Lower lobe of right lung (tissue), 2 donors: ENCODE data around the gene SYNGAP1. TPM values are rescaled to one million over a fixed set of nuclear protein-coding genes. Genes with fewer than 3 reads are reported as not detected.
A peak's percentile ranks its signal among the peaks of the same experiment; 100 is the strongest.

ENCODE experiments used
- ATAC-seq, 2 donors: fragments of 200-7000 bp; cut with Tn5 transposase; one replicate each; pipeline ENCODE4 v1.9.1; 2020 to 2022; ENCODE audit warnings: mild to moderate bottlenecking in 2 of 2, moderate library complexity in 2 of 2
- DNase-seq: peaks from one replicate; pipeline ENCODE4 v3.0.0-alpha.2; 2020
- H3K27ac ChIP-seq: fragments of 200-600 bp; one replicate; pipeline ENCODE4 v1.8.0; 2022
- H3K27me3 ChIP-seq: fragments of 200-600 bp; one replicate; pipeline ENCODE4 v1.8.0; 2022; ENCODE audit warnings: low read depth
- H3K36me3 ChIP-seq: fragments of 200-600 bp; one replicate; pipeline ENCODE4 v1.8.0; 2022; ENCODE audit warnings: mild to moderate bottlenecking
- H3K4me1 ChIP-seq: fragments of 200-600 bp; one replicate; pipeline ENCODE4 v1.8.0; 2022
- H3K4me3 ChIP-seq: fragments of 200-600 bp; one replicate; pipeline ENCODE4 v1.8.0; 2022; ENCODE audit warnings: mild to moderate bottlenecking
- H3K9me3 ChIP-seq: fragments of 200-600 bp; one replicate; pipeline ENCODE4 v1.8.0; 2022
- intact Hi-C: fragments of 100-400 bp; cut with DNase I; formaldehyde crosslinking; loops from one replicate; pipeline ENCODE4 v1.11.0; 2022
- total RNA-seq: library from RNA; stranded (reverse); fragmentation: NEBNext Ultra II Directional; extraction: Animal tissue kit (Norgen Biotek cat#: 25700); gene quantifications from one replicate; pipeline ENCODE4 v1.2.1, GENCODE V29; 2021
- TF ChIP-seq, protein P1 (sequence below): fragments of 200-600 bp; IDR thresholded peaks from one replicate; pipeline ENCODE4 v1.8.0; 2022; ENCODE audit warnings: antibody characterized with exemption, mild to moderate bottlenecking
- donor health status: DM: no; HTN: yes; CAD: no; lungs with severe emphysema.

Gene SYNGAP1
- total RNA-seq, 1 donor from 2014 or later = 21.6 TPM

DNA sequence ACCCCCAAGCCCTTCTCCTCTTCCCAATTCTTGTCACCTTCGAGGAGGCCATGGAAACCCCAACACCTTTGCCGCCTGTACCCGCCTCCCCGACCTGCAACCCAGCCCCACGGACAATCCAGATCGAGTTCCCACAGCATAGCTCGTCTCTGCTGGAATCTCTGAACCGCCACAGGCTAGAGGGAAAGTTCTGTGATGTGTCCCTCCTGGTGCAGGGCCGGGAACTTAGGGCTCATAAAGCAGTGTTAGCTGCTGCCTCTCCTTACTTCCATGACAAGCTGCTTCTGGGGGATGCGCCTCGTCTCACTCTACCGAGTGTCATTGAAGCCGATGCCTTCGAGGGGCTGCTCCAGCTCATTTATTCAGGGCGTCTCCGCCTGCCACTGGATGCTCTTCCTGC lies 35.2 kb downstream of the SYNGAP1 start:
- TF ChIP-seq, protein P1, sequence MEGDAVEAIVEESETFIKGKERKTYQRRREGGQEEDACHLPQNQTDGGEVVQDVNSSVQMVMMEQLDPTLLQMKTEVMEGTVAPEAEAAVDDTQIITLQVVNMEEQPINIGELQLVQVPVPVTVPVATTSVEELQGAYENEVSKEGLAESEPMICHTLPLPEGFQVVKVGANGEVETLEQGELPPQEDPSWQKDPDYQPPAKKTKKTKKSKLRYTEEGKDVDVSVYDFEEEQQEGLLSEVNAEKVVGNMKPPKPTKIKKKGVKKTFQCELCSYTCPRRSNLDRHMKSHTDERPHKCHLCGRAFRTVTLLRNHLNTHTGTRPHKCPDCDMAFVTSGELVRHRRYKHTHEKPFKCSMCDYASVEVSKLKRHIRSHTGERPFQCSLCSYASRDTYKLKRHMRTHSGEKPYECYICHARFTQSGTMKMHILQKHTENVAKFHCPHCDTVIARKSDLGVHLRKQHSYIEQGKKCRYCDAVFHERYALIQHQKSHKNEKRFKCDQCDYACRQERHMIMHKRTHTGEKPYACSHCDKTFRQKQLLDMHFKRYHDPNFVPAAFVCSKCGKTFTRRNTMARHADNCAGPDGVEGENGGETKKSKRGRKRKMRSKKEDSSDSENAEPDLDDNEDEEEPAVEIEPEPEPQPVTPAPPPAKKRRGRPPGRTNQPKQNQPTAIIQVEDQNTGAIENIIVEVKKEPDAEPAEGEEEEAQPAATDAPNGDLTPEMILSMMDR = no peak
- intact Hi-C loops = no loop called here
- Histone ChIP-seq H3K4me1 (peaks cover 21% of the 10 kb centered on the region), H3K9me3 (no peaks in the 10 kb centered on the region), H3K27me3 (no peaks in the 10 kb centered on the region), H3K4me3 (peak overlapping the region; percentile 92), H3K36me3 (peaks cover 21% of the 10 kb centered on the region), H3K27ac (peak overlapping the region; percentile 83)
- DNase-seq = no peak
- ATAC-seq = no peak

DNA sequence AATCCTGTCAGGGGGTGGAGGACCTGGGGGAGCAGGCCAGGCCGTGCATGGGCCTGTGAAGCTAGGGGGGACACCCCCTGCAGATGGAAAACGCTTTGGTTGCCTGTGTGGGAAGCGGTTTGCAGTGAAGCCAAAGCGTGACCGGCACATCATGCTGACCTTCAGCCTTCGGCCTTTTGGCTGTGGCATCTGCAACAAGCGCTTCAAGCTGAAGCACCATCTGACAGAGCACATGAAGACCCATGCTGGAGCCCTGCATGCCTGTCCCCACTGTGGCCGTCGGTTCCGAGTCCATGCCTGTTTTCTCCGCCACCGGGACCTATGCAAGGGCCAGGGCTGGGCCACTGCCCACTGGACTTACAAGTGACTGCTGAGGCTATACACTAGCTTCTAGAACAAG lies 36.3 kb downstream of the SYNGAP1 start:
- no peaks in the 10 kb centered on the region for H3K27me3 ChIP-seq
- peaks cover 21% of the 10 kb centered on the region for H3K36me3 ChIP-seq
- TF ChIP-seq, protein P1 = no peak
- ATAC-seq = no peak
- intact Hi-C loops = no loop called here
- H3K27ac ChIP-seq = no peak overlapping the region
- no peak overlapping the region for H3K4me3 ChIP-seq
- DNase-seq = no peak
- H3K4me1 ChIP-seq = peaks cover 19% of the 10 kb centered on the region
- H3K9me3 ChIP-seq = no peaks in the 10 kb centered on the region

DNA sequence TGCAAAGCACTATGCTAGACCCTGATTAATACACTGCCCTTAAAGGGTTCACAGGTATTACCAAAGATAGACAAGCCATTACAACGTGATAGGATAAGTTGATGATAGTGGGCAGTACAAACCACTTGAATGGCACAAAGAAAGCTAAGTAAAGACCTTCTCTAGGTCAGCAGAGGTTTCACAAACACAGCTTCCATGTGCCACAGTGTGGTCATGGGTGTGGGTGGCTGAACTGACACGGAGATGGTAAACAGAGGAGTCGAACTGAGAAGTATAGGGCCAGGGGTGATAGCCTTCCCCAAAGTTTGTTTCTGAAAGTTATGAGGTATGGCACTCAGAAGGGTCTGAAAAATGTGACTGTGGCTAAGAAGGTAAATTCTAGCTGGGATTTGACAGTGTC lies 38.8 kb downstream of the SYNGAP1 start:
- H3K4me1 ChIP-seq = peaks cover 9% of the 10 kb centered on the region
- intact Hi-C loops = no loop called here
- peaks cover 21% of the 10 kb centered on the region for H3K36me3 ChIP-seq
- no peak for ATAC-seq
- DNase-seq = no peak
- no peak overlapping the region for H3K27ac ChIP-seq
- no peaks in the 10 kb centered on the region for H3K27me3 ChIP-seq
- H3K4me3 ChIP-seq = no peak overlapping the region
- TF ChIP-seq, protein P1 = no peak
- no peaks in the 10 kb centered on the region for H3K9me3 ChIP-seq

DNA sequence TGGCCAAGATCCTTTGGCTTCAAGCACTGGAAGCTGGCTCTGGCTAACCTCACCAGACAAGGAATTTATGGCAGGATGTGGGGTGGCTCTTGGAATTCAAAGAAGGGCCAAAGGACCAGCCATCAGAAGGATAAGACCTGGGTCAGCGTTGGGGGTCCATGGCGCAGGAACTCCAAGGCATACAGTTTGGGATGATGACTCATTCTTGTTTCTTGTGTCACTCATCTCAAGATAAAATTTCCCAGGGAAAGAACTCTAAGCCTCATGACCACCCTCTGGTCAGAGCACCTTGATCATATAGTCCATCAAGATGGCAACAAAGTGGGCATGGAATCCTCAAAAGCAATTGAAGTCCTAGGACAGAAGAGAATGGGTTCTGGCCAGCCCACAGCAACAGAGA lies 39.4 kb downstream of the SYNGAP1 start:
- H3K36me3 ChIP-seq = peaks cover 21% of the 10 kb centered on the region
- H3K4me3 ChIP-seq = no peak overlapping the region
- TF ChIP-seq, protein P1 = no peak
- peaks cover 8% of the 10 kb centered on the region for H3K4me1 ChIP-seq
- H3K27ac ChIP-seq = no peak overlapping the region
- no peak for ATAC-seq
- no peaks in the 10 kb centered on the region for H3K27me3 ChIP-seq
- no peak for DNase-seq
- H3K9me3 ChIP-seq = no peaks in the 10 kb centered on the region
- intact Hi-C loops = no loop called here

DNA sequence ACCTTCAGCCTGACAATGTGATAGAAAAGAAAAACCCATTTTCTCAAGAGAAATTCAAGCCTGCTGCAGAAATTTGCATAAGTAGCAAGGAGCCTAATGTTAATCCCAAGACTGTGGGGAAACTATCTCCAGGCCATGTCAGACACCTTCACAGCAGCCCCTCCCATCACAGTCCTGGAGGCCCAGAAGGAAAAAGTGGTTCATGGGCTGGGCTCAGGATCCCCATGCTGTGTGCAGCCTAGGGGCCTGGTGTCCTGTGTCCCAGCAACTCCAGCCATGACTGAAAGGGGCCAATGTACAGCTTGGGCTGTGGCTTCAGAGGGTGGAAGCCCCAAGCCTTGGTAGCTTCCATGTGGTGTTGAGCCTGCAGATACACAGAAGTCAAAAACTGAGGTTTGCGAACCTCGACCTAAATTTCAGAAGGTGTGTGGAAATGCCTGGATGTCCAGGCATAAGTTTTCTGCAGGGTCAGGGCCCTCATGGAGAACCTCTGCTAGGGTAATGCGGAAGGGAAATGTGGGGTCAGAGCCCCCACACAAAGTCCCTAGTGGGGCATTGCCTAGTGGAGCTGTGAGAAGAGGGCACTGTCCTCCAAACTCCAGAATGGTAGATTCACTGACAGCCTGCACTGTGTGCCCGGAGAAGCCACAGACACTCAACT lies 46.3 kb downstream of the SYNGAP1 start:
- H3K27me3 ChIP-seq = no peaks in the 10 kb centered on the region
- ATAC-seq = no peak
- TF ChIP-seq, protein P1 = no peak
- no peaks in the 10 kb centered on the region for H3K36me3 ChIP-seq
- H3K4me1 ChIP-seq = no peaks in the 10 kb centered on the region
- intact Hi-C loops = no loop called here
- H3K27ac ChIP-seq = no peak overlapping the region
- no peak overlapping the region for H3K4me3 ChIP-seq
- no peaks in the 10 kb centered on the region for H3K9me3 ChIP-seq
- no peak for DNase-seq
